ENCODE measurements around the gene C17orf50.
A peak's percentile ranks its signal among the peaks of the same experiment; 100 is the strongest.

Gene C17orf50

GRCh38 chr17:35807371-35808144 lies 46.9 kb downstream of the C17orf50 start:
- Histone ChIP-seq H3K9ac (ENCODE audit: insufficient read length, low read depth) (no peak overlapping the region), H3K9me3 (ENCODE audit: insufficient read depth, low read length) (no peaks in the 10 kb centered on the region), H3K27me3 (ENCODE audit: insufficient read depth, insufficient read length) (no peaks in the 10 kb centered on the region), H3K36me3 (ENCODE audit: insufficient read depth, insufficient read length, low read length) (peaks cover 16% of the 10 kb centered on the region), H3K4me3 (ENCODE audit: insufficient read length, low read depth) (no peak overlapping the region), H3K4me1 (ENCODE audit: insufficient read depth, insufficient read length) (no peaks in the 10 kb centered on the region)
- DNase-seq (ENCODE audit: low read depth, low spot score): no peak
- TF ChIP-seq SUZ12 (IDR thresholded peaks at IDR 0.05; ENCODE audit: extremely low read depth, insufficient read depth, insufficient read length): no peak
- no peak for TF ChIP-seq ZNF274 (IDR thresholded peaks at IDR 0.05; ENCODE audit: low read depth, low read length)
- TF ChIP-seq YY1 (IDR thresholded peaks at IDR 0.05; ENCODE audit: insufficient read depth, insufficient read length): no peak

GRCh38 chr17:35808240-35808961 lies 47.7 kb downstream of the C17orf50 start:
- Histone ChIP-seq H3K27me3 (ENCODE audit: insufficient read depth, insufficient read length) (no peaks in the 10 kb centered on the region), H3K4me3 (ENCODE audit: insufficient read length, low read depth) (peak overlapping the region; percentile 95), H3K9ac (ENCODE audit: insufficient read length, low read depth) (peak overlapping the region; percentile 53), H3K4me1 (ENCODE audit: insufficient read depth, insufficient read length) (no peaks in the 10 kb centered on the region), H3K9me3 (ENCODE audit: insufficient read depth, low read length) (no peaks in the 10 kb centered on the region), H3K36me3 (ENCODE audit: insufficient read depth, insufficient read length, low read length) (peaks cover 20% of the 10 kb centered on the region)
- DNase-seq (ENCODE audit: low read depth, low spot score): no peak
- TF ChIP-seq YY1 (IDR thresholded peaks at IDR 0.05; ENCODE audit: insufficient read depth, insufficient read length) (no peak), SUZ12 (IDR thresholded peaks at IDR 0.05; ENCODE audit: extremely low read depth, insufficient read depth, insufficient read length) (no peak), ZNF274 (IDR thresholded peaks at IDR 0.05; ENCODE audit: low read depth, low read length) (no peak)

- Histone ChIP-seq H3K4me1 (ENCODE audit: insufficient read depth, insufficient read length) (no peaks in the 10 kb centered on the region), H3K4me3 (ENCODE audit: insufficient read length, low read depth) (peak within 1 kb of the TSS; percentile 95), H3K27me3 (ENCODE audit: insufficient read depth, insufficient read length) (no peaks in the 10 kb centered on the region), H3K36me3 (ENCODE audit: insufficient read depth, insufficient read length, low read length) (peaks cover 21% of the 10 kb centered on the region), H3K9ac (ENCODE audit: insufficient read length, low read depth) (peak within 1 kb of the TSS; percentile 98), H3K9me3 (ENCODE audit: insufficient read depth, low read length) (no peaks in the 10 kb centered on the region)
- TF ChIP-seq YY1 (IDR thresholded peaks at IDR 0.05; ENCODE audit: insufficient read depth, insufficient read length) (peak; percentile 44), ZNF274 (IDR thresholded peaks at IDR 0.05; ENCODE audit: low read depth, low read length) (no peak)
- peak; percentile 89 for DNase-seq (ENCODE audit: low read depth, low spot score)
These were observed 48.5 kb downstream of the C17orf50 start, which contains the start of gene TAF15 for GRCh38 chr17:35808962-35809854. Gene TAF15 (plus strand): TSS chr17:35809484. CDS start chr17:35809570, 86 bp downstream.

- TF ChIP-seq ZNF274 (IDR thresholded peaks at IDR 0.05; ENCODE audit: low read depth, low read length): no peak
- no peak for TF ChIP-seq YY1 (IDR thresholded peaks at IDR 0.05; ENCODE audit: insufficient read depth, insufficient read length)
- TF ChIP-seq SUZ12 (IDR thresholded peaks at IDR 0.05; ENCODE audit: extremely low read depth, insufficient read depth, insufficient read length): no peak
- DNase-seq (ENCODE audit: low read depth, low spot score): no peak
- H3K9me3 ChIP-seq (ENCODE audit: insufficient read depth, low read length): no peaks in the 10 kb centered on the region
- H3K4me3 ChIP-seq (ENCODE audit: insufficient read length, low read depth): peak overlapping the region; percentile 95
- no peaks in the 10 kb centered on the region for H3K27me3 ChIP-seq (ENCODE audit: insufficient read depth, insufficient read length)
- peak overlapping the region; percentile 98 for H3K9ac ChIP-seq (ENCODE audit: insufficient read length, low read depth)
- no peaks in the 10 kb centered on the region for H3K4me1 ChIP-seq (ENCODE audit: insufficient read depth, insufficient read length)
- peaks cover 21% of the 10 kb centered on the region for H3K36me3 ChIP-seq (ENCODE audit: insufficient read depth, insufficient read length, low read length)
These were observed 49.3 kb downstream of the C17orf50 start for GRCh38 chr17:35809855-35810461.

GRCh38 chr17:35811759-35812158 lies 51.1 kb downstream of the C17orf50 start:
- TF ChIP-seq YY1 (IDR thresholded peaks at IDR 0.05; ENCODE audit: insufficient read depth, insufficient read length): no peak
- TF ChIP-seq SUZ12 (IDR thresholded peaks at IDR 0.05; ENCODE audit: extremely low read depth, insufficient read depth, insufficient read length): no peak
- no peak for TF ChIP-seq ZNF274 (IDR thresholded peaks at IDR 0.05; ENCODE audit: low read depth, low read length)
- no peak overlapping the region for H3K9ac ChIP-seq (ENCODE audit: insufficient read length, low read depth)
- no peak overlapping the region for H3K4me3 ChIP-seq (ENCODE audit: insufficient read length, low read depth)

GRCh38 chr17:35812456-35812855 lies 51.8 kb downstream of the C17orf50 start:
- Histone ChIP-seq H3K9ac (ENCODE audit: insufficient read length, low read depth) (no peak overlapping the region), H3K9me3 (ENCODE audit: insufficient read depth, low read length) (no peaks in the 10 kb centered on the region), H3K36me3 (ENCODE audit: insufficient read depth, insufficient read length, low read length) (peaks cover 40% of the 10 kb centered on the region), H3K4me1 (ENCODE audit: insufficient read depth, insufficient read length) (no peaks in the 10 kb centered on the region), H3K27me3 (ENCODE audit: insufficient read depth, insufficient read length) (no peaks in the 10 kb centered on the region), H3K4me3 (ENCODE audit: insufficient read length, low read depth) (no peak overlapping the region)
- DNase-seq (ENCODE audit: low read depth, low spot score): no peak
- TF ChIP-seq SUZ12 (IDR thresholded peaks at IDR 0.05; ENCODE audit: extremely low read depth, insufficient read depth, insufficient read length) (no peak), ZNF274 (IDR thresholded peaks at IDR 0.05; ENCODE audit: low read depth, low read length) (no peak), YY1 (IDR thresholded peaks at IDR 0.05; ENCODE audit: insufficient read depth, insufficient read length) (no peak)

More at GRCh38 chr17:35811759-35812158, 51.1 kb downstream of the C17orf50 start:
- no peak for DNase-seq (ENCODE audit: low read depth, low spot score)
- Histone ChIP-seq H3K27me3 (ENCODE audit: insufficient read depth, insufficient read length) (no peaks in the 10 kb centered on the region), H3K36me3 (ENCODE audit: insufficient read depth, insufficient read length, low read length) (peaks cover 33% of the 10 kb centered on the region), H3K9me3 (ENCODE audit: insufficient read depth, low read length) (no peaks in the 10 kb centered on the region), H3K4me1 (ENCODE audit: insufficient read depth, insufficient read length) (no peaks in the 10 kb centered on the region)
